HuH-7.5 (cell line): ENCODE data around the gene MAPKAP1.

ENCODE experiments used
- DNase-seq: peaks from one replicate; pipeline ENCODE4 v3.0.0; 2011; ENCODE audit warnings: low spot score

MAPKAP1 gene

GRCh38 chr9:125513668-125514413 is 193.2 kb downstream of the MAPKAP1 start:
- no peak for DNase-seq

- DNase-seq = no peak
Observed at GRCh38 chr9:125513303-125513667, 193.7 kb downstream of the MAPKAP1 start.

GRCh38 chr9:125511789-125512660 is 195.0 kb downstream of the MAPKAP1 start:
- no peak for DNase-seq

GRCh38 chr9:125510980-125511379 is 196.0 kb downstream of the MAPKAP1 start:
- no peak for DNase-seq

- DNase-seq = no peak
Observed at GRCh38 chr9:125509476-125509875, 197.5 kb downstream of the MAPKAP1 start.

- DNase-seq = no peak
Observed at GRCh38 chr9:125508249-125508648, 198.8 kb downstream of the MAPKAP1 start.

GRCh38 chr9:125507226-125507625 is 199.8 kb downstream of the MAPKAP1 start:
- no peak for DNase-seq

- no peak for DNase-seq
Observed at GRCh38 chr9:125505988-125506438, 201.0 kb downstream of the MAPKAP1 start.

- no peak for DNase-seq
Observed at GRCh38 chr9:125504616-125505015, 202.4 kb downstream of the MAPKAP1 start.

GRCh38 chr9:125497906-125498305 is 209.1 kb downstream of the MAPKAP1 start:
- DNase-seq = no peak

- no peak for DNase-seq
Observed at GRCh38 chr9:125497478-125497877, 209.5 kb downstream of the MAPKAP1 start.

GRCh38 chr9:125496313-125496834 is 210.6 kb downstream of the MAPKAP1 start:
- DNase-seq = no peak

- DNase-seq = no peak
Observed at GRCh38 chr9:125495172-125496119, 211.6 kb downstream of the MAPKAP1 start.

- DNase-seq = no peak
Observed at GRCh38 chr9:125494653-125494915, 212.4 kb downstream of the MAPKAP1 start.

GRCh38 chr9:125493881-125494652 is 212.9 kb downstream of the MAPKAP1 start:
- DNase-seq = no peak

GRCh38 chr9:125493384-125493783 is 213.6 kb downstream of the MAPKAP1 start:
- no peak for DNase-seq

GRCh38 chr9:125492719-125493118 is 214.3 kb downstream of the MAPKAP1 start:
- DNase-seq = no peak

GRCh38 chr9:125487842-125488241 is 219.2 kb downstream of the MAPKAP1 start:
- DNase-seq = no peak

GRCh38 chr9:125486576-125486975 is 220.4 kb downstream of the MAPKAP1 start:
- no peak for DNase-seq

GRCh38 chr9:125486152-125486508 is 220.9 kb downstream of the MAPKAP1 start:
- no peak for DNase-seq

GRCh38 chr9:125485471-125486151 is 221.4 kb downstream of the MAPKAP1 start:
- no peak for DNase-seq
